ENCODE measurements around the gene LDLRAD3.
"Not testable (repeated sequence)": the region's sequence is repeated elsewhere in the genome, so short reads cannot be mapped to it uniquely, and the experiment has no call there.

The LDLRAD3 gene

GRCh38 chr11:35943713-35944502 lies at the start of gene LDLRAD3:
Gene LDLRAD3, plus strand, starts transcription at chr11:35944062. Its CDS starts 37 bp downstream, at chr11:35944099.
- peak; percentile 54 for DNase-seq

DNA sequence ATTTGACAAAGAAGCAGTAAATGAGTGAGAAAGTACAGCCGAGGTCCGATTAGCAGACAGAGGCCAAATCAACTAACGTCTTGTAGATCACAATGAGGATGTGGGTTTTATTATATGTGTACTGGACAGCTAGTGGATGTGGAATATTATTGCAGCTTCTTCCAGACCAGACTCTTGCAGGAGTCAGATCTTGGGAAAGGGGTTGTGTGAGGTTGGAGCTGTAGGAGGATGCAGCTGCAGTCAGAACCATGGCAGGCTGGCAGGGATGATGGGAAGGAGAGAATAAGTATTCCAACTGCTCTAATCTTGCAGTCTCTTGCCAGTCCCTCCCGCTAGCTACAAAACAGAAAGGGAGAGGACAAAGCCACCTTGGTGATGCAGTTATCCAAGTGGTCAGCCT lies 46.8 kb upstream of the LDLRAD3 start:
- no peak for DNase-seq

- DNase-seq = no peak
Observed at GRCh38 chr11:35902961-35903360, 40.9 kb upstream of the LDLRAD3 start.

- no peak for DNase-seq
Observed at GRCh38 chr11:35905646-35906276, 38.1 kb upstream of the LDLRAD3 start.

- DNase-seq = no peak
Observed at GRCh38 chr11:35906277-35906661, 37.6 kb upstream of the LDLRAD3 start.

- no peak for DNase-seq
Observed at GRCh38 chr11:35906681-35907080, 37.2 kb upstream of the LDLRAD3 start.

- no peak for DNase-seq
Observed at GRCh38 chr11:35907648-35908431, 36.0 kb upstream of the LDLRAD3 start.

DNA sequence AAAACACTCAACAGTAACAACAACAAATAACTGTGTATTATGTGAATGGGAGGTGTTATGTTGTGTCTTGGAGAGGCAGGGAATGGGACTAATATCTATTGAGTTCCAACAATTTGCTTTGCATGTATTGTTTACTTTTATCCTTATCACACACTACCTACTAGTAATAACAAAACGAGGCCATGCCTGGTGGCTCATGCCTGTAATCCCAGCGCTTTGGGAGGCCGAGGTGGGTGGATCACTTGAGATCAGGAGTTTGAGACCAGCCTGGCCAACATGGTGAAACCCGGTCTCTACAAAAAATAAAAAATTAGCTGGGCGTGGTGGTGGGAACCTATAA lies 35.5 kb upstream of the LDLRAD3 start:
- DNase-seq = not testable (repeated sequence)

DNA sequence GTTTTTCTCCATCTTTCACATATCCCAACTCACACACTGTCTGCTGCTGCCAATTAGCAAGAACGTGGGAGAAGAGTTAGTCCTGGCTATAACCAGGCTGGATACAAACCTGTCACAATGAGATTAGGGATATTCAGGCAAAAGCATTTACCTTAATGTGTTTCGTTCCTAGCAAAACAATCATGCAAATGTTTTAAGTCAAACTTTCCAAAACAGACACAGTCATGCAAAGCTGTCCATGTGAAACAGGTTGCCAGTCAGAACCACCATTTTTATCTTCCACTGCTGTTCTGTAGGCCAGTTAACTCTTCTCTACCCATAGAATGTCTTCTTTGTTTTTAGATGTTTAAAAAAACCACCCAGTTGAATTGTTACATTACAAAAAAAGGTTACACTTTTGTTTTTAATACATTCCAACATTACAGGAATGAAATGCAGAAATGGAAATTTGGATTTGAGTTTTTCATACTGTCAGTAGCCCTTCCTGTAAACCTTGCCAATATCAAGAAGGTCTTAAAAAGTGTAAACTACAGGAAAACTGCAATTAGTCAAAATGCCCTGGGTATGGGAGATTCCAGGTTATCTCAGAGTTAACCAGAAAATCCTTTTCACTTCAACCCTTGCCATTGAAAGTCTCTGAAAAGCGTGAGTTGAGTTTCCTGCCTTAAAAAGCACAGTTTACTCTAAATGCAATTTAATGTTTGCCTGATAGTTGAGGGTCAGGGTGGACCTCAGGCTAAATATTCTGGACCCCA lies 34.2 kb upstream of the LDLRAD3 start:
- no peak for DNase-seq

DNA sequence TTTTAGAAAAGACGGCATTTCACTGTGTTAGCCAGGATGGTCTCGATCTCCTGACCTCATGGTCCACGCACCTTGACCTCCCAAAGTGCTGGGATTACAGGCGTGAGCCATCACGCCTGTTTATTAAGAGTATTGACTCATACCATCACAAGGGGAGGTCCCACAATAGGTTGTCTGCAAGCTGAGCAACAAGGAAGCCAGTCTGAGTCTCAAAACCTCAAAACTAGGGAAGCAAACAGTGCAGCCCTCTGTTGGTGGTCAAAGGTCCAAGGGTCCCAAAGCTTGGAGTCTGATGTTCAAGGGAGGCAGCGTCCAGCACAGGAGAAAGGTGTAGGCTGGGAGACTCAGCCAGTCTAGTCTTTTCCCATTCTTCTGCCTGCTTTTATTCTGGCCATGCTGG lies 32.8 kb upstream of the LDLRAD3 start:
- DNase-seq = no peak

DNA sequence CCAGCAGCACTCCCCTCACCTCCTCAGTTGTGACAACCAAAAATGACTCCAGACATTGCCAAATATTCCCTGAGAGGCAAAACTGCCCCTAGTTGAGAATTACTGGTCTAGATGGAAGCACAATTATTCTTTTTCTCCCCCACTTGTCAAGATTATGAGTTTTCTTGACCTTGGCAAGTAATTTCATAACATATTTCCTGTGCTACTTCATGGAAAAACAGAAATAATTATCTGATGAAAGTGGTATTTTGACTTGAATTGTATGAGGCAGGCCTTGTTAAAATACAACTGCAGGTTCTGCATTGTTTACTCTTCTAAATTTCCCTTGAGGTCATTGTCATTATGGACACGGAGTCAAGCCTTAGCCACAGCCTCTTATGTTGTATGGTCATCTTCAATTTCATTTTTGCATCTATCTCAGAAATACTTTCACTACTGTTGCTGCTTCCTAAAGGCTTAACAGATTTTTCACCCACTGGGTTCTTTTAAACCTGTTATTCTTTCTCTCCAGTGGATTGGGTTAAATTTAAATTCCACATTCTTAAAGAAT lies 32.2 kb upstream of the LDLRAD3 start:
- DNase-seq = no peak

DNA sequence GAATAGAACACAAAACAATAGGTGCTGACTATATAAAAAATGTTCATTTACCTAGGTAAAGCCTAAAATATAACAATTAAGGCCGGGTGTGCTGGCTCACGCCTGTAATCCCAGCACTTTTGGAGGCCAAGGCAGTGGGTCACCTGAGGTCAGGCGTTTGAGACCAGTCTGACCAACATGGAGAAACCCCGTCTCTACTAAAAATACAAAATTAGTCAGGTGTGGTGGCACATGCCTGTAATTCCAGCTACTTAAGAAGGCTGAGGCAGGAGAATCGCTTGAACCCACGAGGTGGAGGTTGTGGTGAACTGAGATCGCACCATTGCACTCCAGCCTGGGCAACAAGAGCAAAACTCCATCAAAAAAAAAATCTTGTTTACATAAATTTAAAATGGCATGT lies 31.4 kb upstream of the LDLRAD3 start:
- not testable (repeated sequence) for DNase-seq

DNA sequence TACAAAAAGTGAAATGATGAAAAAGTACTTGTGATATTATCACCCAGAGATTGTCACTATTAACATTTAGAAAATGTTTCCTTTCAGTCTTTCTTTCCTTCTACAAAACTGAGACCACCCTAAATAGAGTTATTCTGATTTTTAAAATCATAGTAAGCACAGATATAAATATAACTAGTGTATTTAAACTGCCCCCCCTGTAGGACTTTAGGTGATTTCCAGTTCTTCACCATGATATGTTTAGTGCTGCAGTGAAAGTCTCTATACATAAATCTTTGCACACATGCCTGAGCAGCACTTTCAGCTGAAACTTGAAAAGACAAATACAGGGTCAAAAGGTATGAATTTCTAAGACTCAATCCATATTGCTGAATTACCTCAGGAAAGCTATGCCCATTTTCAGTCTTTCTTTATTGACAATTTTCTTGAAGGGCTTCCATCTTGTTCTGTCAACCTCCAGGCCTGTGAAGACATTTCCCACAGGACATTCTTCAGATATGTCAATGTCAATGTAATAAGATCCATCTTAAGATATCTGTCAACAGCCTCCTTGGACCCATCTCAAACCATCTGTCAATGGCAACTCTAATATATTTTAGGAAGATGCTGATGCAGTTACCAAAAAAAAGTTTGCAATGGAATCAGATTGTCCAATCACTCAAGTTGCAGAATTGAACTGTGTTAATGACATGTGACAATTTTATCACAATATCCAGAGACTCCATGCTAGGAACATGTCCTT lies 30.8 kb upstream of the LDLRAD3 start:
- DNase-seq = no peak

- no peak for DNase-seq
Observed at GRCh38 chr11:35914816-35915215, 29.0 kb upstream of the LDLRAD3 start.

GRCh38 chr11:35916270-35916669 lies 27.6 kb upstream of the LDLRAD3 start:
- no peak for DNase-seq

DNA sequence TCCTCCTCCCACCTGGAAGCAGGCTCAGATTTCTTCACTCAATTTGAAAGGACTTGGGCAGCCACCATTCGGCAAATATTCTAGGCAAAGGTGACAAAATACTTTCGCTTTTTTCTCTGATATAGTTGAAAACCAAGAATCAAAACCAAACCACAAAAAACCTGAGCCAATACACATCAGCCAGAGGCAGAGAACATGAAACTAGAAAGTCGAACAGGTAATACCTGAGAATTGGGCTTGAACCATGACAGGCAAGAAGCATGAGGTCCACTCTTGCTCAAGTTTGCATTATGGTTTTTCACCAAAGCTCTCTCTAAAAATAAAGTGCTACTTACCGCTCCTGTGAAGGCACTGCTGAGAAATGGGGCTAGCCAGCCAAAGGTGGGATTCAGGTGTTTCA lies 26.2 kb upstream of the LDLRAD3 start:
- DNase-seq = no peak

DNA sequence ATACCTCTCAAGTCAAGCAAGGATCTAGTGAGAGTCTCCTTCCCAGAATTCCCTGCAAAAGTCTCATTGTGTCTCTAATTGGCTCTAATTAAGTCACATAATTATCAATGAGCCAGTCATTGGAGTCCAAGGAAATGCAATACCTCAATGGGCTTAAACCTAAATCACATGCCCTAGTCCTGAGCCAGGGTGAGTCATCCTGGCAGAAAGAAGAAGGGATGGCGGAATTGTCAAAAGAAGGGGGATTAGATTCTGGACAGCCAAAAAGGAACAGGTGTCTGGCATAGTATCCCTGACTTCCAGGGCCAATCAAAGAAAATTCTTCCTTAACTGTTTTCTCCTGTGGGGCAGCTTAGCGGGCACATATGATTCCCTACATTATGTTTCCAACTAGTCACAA lies 25.1 kb upstream of the LDLRAD3 start:
- DNase-seq = no peak

- DNase-seq = no peak
Observed at GRCh38 chr11:35919244-35919643, 24.6 kb upstream of the LDLRAD3 start.

DNA sequence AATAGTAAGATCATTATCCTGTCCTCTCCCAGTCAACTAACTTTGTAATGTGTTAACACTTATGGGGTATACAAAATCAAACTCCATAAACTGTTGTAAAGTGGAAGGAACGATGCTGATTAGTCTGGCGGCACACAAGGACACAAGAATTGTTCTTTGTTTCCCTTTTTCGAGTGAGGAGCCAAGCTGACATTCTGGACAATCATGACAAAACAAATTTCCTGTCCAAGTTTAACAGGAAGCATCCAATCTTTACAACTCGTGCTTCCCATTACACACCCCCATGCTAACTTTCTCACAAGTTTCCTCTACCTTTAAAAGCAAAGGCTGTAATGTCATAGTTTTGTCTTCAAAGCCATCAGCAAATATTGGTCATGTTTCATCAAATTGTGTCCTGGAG lies 20.4 kb upstream of the LDLRAD3 start:
- no peak for DNase-seq

DNA sequence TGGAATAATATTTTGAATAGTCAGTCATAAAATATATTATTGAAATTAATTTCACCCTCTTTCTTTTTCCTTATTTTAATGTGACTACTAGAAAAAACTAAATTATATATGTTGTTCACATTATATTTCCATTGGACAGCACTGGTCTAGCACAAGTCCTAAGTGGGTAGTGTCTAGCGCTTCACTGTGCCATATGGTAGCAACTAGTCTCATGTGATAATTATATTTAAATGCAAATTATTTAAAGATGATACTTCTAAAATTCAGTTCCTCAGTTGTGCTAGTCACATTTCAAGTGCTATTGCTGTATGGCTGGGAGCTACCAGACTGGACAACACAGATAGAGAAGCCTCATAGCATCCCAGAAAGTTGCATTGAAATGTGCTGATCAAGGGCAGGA lies 19.1 kb upstream of the LDLRAD3 start:
- DNase-seq = no peak

DNA sequence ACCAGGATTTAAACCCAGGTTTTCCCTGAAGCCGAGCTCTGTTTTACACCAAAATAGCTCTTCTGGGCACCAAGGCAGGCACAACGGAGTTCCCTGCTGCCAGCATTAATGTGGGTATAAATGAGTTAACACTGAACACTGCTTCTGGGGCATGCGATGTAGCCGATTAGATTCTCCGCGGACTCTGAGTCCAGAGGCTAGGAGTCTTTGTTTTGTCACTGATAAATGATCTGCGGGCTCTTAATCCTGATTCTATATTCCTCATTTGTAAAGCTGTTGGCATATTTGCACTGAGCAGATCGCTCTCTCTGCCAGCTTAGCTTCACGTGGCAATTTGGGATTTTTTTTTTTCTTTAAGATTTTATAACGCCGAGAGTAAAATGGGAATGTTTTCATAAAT lies 16.8 kb upstream of the LDLRAD3 start:
- DNase-seq = no peak

DNA sequence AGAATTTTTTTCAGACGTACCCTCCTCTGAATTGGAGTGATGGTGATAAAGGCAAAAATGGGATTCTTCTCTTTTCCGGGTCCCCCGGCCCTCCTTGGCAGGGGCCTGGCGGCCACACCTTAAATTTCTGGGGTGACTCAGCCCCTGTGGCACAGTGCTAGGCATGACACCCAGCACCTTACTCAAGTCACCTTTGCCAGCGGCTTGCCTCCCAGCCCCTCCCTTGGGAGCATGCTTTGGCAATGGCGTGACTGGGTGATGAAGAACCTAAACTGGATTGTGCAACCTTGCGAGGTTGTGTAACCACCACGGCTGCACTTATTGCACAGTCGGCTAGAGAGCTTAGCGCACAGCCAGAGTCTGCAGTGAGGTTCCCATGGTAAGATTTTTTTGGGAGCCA lies 16.2 kb upstream of the LDLRAD3 start:
- no peak for DNase-seq

Measured in activated CD4-positive, alpha-beta T cell treated with anti-CD3 and anti-CD28 coated beads for 48 hours (primary cell).